NCI-H1436 (cell line): ENCODE results near the gene CRIP2.

Source experiments
- DNase-seq: peaks from one replicate; lab custom pipeline; 2025; lab: John Stamatoyannopoulos, UW

Gene CRIP2, protein sequence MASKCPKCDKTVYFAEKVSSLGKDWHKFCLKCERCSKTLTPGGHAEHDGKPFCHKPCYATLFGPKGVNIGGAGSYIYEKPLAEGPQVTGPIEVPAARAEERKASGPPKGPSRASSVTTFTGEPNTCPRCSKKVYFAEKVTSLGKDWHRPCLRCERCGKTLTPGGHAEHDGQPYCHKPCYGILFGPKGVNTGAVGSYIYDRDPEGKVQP

DNA sequence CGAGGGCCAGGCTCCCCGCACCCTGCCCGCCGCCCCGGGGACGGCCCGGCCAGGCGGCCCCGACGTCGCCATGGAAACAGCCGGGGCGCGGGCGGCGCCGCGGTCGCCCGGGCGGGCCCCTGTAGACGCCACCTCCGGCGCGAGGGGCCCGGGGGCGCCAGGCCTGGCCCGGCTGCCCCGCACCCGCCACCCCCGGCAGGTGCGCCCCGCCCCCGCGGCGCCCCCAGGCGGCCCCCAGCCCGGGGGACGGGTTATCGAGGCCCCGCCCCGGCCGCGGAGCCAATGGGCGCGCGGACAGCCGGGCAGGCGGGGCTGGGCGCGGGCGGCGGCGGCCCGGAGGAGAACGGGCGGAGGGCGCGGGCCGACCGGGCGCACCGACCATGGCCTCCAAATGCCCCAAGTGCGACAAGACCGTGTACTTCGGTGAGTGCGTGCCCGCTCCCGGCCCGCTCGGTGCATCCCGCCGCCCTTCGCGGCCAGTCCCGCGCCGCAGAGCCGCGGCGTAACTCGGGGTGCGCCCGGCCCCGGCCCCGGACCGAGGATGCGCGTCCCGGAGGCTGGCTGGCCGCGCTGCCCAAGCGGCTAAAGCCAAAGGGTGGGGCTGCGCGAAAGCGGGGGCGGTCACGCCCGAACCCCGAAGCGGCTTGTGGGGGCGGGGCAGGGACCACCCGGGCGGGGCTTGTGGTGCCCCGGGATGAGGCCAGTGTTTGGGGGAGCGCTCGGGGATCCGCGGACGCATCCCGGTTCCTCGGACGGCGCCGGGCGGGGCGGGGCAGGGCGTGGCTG, at the start of gene CRIP2:
Gene CRIP2, plus strand, starts transcription at position 339 of the 786 bp plus-strand sequence. Its CDS starts 42 bp downstream, at position 381.
- DNase-seq: peak; percentile 70

DNA sequence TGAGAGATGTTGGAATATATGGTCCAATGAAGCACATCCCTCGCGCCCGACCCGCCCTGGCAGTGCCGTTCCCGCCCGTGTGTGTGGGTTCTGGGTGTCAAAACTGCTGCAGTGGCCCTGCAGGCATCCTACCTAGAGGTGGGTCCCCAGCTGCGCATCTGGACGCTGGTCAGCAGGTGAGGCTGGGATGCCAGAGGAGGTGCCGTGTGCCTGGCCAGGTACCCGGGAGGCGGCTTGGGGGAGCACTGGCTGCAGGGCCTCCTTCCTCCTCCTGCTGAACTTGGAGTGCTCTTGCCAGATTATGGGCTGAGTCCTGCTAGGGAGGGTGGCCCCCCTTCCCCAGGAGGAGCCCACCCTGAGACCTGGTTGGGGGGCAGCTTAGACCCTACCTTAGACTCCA, 49.8 kb upstream of the CRIP2 start:
- DNase-seq: no peak

DNA sequence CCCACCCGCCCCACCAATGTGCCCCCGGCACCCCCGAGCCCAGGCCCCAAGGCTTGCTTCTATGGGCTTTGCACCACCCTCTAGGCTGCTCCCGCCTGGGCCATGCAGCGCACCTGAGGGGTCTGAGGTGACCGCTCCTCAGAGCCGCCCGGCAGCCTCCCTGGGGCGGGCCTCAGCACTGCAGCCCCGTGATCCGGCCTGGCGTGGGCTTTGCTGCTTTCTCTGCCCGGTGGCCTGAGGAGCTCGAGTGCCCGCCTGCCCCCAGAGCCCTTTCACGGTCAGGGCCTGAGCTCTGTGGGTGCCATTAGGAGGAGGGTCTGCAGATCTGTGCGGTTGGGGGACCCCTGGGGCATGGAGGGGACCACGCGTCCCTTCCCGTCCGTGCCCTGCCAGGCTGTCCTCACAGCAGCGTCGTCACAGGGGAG, 48.8 kb upstream of the CRIP2 start:
- no peak for DNase-seq

DNA sequence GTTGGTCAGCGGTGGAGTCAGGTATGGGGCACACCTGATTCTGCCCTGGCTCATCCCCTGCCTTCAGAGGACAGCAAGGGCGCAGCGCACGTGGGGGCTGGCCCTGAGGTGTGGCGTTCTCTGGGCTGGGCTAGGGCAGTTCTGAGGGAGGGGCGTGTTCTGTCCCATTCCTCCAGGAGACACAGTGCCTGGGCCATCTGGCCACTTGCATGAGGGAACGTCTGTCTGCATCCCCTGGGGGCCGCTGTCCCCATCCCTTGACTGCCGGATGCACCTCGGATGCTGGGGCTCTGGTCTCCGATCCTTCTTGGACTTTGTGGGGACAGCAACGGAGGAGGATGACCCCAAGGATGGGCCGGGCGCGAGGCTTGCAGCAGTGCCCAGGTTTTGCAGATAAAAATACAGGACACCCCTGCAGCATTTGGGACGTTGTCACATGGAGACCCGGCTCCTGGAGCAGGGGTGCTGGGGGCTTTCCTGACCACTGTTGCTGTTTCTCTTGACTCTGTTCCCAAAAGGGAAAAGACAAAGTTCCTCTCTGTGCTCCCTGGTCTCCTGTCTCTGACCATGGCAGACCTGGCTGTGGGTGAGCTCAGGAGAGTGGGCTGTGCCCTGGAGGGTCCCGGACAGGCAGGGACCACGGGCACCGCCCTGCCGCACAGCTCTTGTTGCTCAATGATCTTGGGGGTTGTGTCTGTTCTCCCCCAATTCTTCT, 48.0 kb upstream of the CRIP2 start:
- no peak for DNase-seq

DNA sequence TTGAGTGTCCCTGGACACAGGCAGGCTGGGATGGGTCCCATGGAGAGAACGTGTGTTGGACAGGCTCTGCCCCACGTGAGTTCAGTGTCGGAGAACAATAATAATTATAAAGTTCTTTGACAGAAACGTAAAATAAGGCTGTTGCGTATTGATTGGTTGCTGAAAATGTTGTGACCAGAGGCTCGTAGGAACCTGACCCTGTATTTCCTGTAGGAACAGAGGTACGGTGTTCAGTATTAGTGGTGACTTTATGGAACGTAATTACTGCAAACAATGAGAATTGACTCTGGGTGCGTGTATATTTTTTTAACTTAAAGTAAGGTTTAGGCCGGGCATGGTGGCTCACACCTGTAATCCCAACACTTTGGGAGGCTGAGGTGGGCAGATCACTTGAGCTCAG, 47.2 kb upstream of the CRIP2 start:
- no peak for DNase-seq

DNA sequence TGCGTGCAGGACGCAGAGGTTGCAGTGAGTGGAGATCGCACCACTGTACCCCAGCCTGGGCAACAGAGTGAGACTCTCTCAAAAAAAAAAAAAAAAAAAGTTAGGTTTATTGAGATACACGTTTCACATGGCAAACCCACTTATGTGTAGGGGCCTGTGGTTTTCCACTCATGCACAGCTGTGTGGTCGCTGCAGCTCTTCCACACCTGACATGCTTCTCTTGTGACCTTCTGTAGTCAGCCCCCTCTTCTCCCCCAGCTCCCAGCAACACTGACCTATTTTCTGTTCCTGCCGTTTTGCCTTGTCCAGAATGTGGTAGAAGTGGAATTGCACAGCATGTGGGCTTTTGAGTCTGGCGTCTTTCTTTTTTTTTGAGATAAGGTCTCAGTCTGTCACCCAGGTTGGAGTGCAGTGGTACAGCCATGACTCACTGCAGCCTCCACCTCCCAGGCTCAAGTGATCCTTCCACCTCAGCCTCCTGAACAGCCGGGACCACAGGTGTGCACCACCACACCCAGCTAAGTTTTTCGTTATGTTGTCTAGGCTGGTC, 46.6 kb upstream of the CRIP2 start:
- no peak for DNase-seq

DNA sequence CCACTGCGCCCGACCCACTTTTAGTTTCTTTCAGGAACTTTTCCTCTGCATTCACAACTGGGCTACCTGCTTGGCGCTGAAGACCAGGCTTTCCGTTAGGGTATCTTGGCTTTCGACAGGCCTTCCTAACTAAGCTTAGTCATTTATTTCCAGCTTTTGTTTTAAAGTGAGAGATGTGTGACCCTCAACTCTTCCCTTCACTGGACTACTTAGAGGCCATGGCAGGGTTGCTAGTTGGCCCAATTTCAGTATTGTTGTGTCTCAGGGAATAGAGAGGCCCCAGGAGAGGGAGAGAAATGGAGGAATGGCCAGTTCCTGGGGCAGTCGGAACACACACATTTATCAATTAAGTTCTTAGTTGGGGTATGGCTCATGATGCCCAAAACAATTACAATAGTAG, 44.6 kb upstream of the CRIP2 start:
- no peak for DNase-seq

DNA sequence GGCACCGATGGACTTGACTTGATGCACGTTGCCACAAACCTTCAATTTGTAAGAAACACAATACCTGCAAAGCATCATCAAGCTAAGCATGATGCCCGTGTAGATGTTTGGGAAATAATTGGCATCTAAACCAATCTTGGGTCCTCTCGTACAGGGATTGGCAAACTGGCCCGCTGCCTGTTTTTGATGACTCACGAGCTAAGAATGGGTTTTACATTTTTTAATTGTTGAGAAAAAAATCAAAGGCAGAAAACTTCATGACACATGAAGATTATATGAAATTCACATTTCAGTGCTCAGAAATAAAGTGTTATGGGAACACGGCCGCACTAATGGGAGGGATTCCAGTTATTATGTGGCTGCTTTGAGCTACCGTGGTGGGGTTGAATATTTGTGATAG, 44.1 kb upstream of the CRIP2 start:
- DNase-seq: no peak

DNA sequence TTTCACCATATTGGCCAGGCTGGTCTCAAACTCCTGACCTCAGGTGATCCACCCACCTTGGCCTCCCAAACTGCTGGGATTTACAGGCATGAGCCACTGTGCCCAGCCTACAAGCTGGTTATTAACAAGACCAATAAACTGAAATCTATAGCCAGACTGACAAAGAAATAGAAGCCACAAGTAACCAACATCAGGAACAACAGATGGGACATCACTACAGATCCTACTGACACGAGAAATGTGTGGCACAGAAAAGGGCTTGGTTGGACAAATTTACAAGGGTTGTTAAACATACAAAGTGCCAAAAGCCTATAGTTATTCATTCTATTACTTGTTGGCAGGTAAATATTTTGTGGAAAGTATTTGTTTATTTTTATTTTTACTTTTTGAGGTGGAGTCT, 43.4 kb upstream of the CRIP2 start:
- no peak for DNase-seq

DNA sequence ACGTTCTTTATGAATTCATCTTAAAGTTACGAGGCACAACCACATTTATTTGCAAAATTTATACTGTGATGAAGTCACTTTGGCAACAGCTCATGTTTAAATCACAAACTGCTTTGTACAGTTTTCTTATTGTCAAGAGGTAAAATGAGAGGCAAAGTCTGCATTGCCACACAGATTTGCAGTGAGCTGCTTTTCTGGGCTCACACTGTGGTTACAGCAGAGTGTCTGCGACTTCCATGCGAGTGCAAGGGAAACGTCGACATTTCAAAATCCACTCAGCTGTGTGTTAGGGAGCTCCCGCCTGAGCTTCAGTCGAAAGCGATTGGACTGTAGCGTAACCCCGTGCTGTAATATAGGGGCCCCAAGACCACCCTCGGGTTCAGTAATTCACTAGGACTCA, 42.0 kb upstream of the CRIP2 start:
- DNase-seq: no peak

DNA sequence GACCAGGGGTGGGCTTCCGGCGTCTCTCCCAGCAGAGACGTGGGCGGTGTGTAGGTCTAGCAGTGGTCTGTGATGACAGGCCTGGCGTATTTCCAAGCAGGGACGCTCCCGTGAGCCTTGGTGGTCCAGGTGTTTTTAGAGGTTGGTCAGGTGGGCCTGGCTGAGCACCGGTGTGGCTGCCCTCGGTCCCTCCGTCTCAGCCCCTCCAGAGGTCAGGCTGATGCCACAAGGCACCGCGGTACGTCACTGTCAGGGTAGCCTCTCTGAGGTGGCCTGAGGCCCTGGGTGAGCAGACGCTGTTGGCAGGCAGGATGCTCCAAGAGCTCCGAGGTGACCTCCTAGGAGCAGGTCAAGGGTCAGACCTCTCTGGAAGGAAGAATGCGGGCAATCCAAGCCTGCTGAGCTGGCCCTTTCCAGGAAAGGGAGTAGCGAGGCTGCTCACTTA, 41.4 kb upstream of the CRIP2 start:
- DNase-seq: no peak

DNA sequence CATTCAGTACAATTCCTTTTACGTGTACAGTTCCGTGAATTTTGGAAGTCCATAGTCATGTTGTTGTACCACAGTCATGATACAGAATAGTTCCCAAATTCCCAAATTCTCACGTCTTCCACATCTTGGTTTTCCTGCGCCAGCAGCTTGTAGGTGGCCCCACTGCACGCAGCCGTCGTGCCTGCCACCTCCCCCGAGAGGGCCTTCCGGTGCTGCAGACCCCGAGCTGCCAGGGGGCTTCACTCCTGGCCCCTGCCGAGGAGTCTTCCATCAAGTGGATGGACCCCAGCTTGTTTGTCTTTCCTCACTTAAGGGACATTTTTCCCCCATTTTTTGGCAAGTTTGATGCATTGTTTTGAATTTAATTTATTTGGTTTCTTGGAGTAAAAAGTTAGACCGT, 38.2 kb upstream of the CRIP2 start:
- no peak for DNase-seq

DNA sequence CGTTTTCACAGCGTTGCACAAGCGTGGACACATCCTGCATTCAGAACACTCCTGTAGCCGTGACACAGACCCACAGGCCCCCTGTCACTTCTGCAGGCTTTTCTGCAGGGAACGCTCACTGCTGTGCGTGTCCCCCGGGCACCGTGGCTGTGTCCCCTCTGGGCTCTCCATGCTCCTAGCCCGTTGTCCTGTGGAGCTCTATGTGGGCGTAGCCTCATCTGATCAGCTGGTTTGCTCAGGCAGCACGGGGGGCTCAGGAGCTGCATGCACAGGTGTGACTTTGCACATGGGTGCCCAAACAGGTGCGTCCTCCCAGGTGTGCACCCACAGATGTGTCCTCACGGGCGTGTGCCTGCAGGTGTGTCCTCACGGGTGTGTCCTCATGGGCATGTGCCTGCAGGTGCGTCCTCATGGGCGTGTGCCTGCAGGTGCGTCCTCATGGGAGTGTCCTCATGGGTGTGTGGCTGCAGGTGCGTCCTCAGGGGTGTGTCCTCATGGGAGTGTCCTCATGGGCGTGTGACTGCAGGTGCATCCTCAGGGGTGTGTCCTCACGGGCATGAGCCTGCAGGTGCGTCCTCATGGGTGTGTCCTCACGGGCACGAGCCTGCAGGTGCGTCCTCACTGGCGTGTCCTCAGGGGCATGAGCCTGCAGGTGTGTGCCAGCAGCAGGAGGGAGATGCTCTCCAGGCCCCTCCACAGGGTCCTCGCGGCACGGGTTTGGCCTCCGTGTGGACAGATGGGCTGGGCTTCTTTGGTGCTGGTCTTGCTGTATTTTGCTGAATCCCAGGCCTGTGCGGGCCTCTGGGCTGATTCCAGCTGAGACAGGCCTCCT, 37.5 kb upstream of the CRIP2 start:
- peak; percentile 6 for DNase-seq

DNA sequence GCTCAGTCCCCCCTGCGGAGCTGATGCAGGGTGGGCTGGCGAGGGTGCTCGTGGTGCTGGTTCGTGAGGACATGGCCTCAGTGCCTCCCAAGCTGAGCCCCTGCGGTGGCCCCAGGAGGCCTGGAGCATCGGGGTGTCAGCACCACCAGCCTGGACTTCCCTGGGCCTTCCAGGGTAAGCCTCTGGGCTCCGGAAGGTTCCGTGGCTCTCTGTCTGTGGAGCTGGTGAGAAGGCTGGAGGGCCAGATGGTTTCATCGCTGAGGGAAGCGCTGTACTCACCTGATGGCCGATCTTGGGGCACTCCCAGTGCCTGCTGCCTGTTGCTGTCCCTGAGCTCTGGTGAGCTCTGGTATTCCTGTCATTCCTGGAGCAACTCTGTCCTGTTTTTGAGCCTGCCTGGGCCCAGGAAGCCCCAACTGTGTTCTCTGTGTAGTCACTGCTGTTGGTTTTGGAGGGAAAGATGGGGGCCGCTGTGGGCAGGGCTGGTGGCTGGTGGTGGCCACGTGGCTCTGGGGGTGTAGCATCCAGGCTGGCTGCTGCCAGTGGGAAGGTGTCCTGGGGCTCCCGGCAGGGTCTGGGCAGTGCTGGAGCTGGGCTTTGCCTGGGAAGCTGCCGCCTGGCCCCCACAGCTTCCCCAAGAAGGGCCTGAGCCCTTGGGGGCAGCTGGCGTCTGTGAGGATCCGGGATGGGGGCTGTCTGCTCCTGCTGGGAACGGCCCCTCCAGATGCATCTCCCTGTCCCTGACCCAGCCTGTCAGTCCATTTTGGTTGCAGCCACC, 36.7 kb upstream of the CRIP2 start:
- DNase-seq: no peak

DNA sequence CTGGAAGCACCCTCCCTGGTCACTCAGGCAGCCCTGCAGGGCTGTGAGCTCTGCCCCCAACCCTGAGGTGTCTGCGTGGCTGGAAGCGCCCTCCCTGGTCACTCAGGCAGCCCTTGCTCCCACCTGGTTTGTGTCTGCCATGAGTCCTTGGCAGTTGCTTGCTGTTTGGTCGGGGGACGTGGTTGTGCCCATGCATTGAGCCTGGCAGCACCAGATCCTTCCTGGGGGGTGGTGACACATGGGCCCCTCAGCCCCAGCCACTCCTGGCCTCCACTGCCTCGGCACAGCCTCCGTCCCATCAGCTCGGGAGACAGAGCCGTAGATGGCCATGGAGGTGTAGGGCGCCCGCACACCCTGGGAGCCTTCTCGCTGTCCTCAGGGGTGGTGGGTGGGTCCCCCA, 35.4 kb upstream of the CRIP2 start:
- no peak for DNase-seq

DNA sequence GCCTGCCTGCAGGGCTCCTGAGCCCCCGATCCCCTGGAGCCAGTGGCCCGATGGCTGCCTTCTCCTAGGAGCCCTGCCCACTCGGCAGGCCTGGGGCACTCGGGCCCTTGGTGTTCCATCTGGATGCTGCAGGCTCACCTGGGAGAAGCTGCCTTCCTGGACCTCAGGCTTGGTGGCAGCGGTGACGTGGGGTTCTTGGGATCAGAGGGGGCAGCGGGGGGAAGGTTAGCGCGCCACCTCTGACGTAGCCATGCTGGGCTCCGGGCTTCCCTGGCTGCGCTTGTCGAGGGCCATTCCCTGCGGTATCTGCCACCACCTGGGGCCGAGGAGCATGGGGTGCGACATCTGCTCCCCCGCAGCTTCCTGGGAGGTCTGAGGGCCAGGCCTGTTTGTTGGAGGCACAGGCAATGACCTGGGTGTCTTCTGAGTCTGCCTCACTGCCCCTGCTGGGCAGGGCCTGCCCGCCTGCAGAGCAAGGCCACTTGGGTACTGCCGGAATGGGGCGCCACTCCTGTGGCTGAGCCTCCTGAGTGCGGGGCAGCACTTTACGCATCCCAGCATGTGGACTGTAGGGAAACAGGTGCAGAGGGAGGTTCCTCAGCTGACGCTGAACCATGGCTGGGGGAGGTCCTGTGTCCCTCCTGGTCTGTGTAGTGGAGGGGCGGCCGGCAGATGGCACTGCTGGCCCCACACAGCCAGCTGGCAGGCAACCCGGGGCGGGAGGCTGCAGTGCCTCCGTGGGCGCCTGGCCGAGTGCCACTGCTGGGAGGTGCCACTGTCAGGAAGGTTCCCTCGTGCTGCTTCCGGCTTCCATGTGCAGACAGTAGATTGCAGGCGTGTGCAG, 34.7 kb upstream of the CRIP2 start:
- DNase-seq: no peak

DNA sequence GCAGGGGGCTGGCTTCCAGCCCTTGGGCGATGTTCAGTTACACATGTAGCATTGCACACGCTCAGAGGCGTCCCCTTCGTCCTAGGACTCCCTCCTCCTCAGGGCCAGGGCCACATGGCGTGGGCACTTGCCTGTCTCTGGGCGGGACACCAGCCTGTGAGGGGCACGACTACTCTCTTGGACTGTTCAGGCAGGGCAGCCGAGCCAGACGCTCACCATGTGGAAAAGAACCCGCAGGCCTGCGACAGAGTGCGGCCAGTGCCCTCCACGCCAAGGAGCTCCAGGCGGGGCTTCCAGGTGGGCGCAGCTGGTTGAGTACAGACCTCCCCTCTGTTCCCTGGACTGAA, 34.1 kb upstream of the CRIP2 start:
- DNase-seq: no peak

DNA sequence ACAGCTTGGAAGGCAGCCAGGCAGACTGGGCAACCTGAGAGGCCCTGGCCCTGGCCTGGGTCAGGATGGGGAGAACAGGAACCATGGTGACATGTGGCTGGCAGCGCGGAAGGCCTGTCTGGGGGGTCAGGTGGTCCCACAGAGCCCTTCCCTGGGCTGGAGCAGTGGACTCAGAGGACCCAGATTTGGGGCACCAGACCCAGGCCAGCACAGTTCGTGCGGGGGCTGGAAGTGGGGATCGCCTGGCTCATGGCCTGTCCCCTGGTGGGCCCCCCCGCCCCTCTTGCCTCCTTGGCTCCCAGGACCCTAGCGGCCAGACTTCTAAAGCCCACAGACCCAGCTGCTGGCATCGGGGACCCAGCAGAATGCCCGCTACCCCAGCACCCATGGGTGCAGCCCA, 33.6 kb upstream of the CRIP2 start:
- DNase-seq: no peak

DNA sequence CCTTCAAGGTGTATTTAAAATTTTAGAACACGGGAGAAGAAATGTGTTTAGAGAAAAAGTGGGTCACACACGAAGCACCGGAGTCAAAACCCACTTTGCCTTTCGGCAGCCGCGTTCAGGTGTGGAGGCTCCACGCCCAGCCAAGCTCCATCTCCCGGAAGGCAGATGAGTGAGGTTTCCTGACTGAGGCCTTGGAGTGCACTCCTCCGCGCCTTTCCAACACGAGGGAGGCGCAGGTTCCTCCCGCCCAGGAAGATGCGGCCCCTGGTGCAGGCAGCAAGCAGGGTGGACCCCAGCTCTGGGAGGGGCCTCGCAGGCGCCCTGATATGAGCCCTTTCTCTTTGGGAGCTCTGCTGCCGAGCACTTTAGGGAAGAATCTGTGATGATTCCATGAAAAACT, 32.5 kb upstream of the CRIP2 start:
- no peak for DNase-seq

DNA sequence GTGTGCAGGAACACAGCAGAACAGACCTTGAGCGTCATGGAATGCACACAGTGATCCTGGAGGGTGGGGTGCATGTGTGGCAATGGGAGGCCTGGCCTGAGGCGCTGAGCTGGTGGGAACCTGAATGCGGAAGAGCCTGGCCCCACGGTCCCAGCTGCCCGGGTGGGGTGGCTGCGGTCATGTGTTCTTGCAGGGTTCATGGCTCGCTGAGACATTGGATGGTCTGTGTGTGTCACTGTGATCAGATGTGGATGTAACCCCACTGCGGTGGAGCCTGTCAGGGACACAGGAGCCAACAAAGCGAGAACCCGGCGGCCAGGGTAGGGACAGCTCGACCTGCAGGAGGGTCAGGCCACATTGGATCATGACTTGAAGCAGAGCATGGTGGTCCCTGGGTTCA, 31.8 kb upstream of the CRIP2 start:
- no peak for DNase-seq
